ENCODE measurements around the gene HNRNPH2.

The HNRNPH2 gene

GRCh38 chrX:101385026-101385684 lies 22.9 kb upstream of the HNRNPH2 start:
- Histone ChIP-seq H3K4me1 (ENCODE audit: control insufficient read depth, insufficient read depth, low read length) (no peaks in the 10 kb centered on the region), H3K9ac (ENCODE audit: low read depth, low read length) (no peak overlapping the region), H3K4me2 (ENCODE audit: low read length) (no peak overlapping the region), H3K4me3 (ENCODE audit: low read length) (no peak overlapping the region), H3K36me3 (ENCODE audit: insufficient read depth, low read length) (no peaks in the 10 kb centered on the region), H3K9me3 (replicated peaks; ENCODE audit: low read length) (no peaks in the 10 kb centered on the region), H3K27me3 (ENCODE audit: control insufficient read depth, insufficient read depth, low read length) (peaks cover 8% of the 10 kb centered on the region)

DNA sequence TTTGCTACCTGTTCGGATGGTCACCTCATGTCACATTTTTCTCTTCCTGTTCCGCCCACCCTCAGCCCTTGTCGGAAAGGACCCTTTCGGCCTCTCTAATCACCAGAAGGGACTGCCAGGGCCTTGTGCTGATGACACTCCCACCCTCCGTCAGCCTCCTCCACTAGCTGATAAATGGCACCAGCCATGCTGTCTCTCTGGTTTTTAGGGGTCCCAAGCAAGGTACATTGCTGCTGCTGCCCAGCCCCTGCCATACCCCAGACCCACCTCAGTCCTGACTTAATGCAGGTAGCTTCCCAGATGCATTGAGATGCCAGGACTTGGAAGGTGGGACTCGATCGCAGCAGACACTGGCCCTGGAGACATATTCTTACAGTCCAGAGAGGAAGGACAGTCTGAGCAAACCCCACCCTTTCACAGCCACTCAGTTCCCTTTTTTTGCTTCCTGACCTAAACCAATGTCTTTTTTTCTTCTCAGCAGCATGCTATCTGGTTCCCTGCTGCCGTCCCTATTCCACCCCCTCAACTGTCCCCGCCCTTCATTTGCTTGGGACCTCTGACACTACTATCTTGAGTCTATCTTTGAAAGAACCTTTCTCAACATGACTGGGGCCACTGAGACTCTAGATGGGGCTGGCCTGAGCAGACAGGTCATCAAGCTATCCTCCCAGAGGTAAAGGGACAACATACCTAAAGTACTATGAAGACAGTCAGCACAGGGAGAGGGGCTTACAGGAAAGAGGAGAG lies 22.1 kb upstream of the HNRNPH2 start, which contains the start of gene BTK:
TSS of gene BTK (minus strand) at position 397 of the 747 bp plus-strand sequence. CDS start 10,907 bp downstream, outside the sequence.
- Histone ChIP-seq H3K27me3 (ENCODE audit: control insufficient read depth, insufficient read depth, low read length) (peaks cover 8% of the 10 kb centered on the region), H3K36me3 (ENCODE audit: insufficient read depth, low read length) (no peaks in the 10 kb centered on the region), H3K4me1 (ENCODE audit: control insufficient read depth, insufficient read depth, low read length) (no peaks in the 10 kb centered on the region), H3K4me3 (ENCODE audit: low read length) (no peak within 1 kb of the TSS), H3K9ac (ENCODE audit: low read depth, low read length) (no peak within 1 kb of the TSS), H3K9me3 (replicated peaks; ENCODE audit: low read length) (no peaks in the 10 kb centered on the region), H3K4me2 (ENCODE audit: low read length) (no peak within 1 kb of the TSS)

- Histone ChIP-seq H3K4me2 (ENCODE audit: low read length) (no peak overlapping the region), H3K27me3 (ENCODE audit: control insufficient read depth, insufficient read depth, low read length) (peaks cover 8% of the 10 kb centered on the region), H3K9me3 (replicated peaks; ENCODE audit: low read length) (no peaks in the 10 kb centered on the region), H3K4me1 (ENCODE audit: control insufficient read depth, insufficient read depth, low read length) (no peaks in the 10 kb centered on the region), H3K4me3 (ENCODE audit: low read length) (no peak overlapping the region), H3K9ac (ENCODE audit: low read depth, low read length) (no peak overlapping the region), H3K36me3 (ENCODE audit: insufficient read depth, low read length) (peaks cover under 1% of the 10 kb centered on the region)
These were observed 21.5 kb upstream of the HNRNPH2 start for GRCh38 chrX:101386542-101386885.

GRCh38 chrX:101388604-101389003 lies 19.4 kb upstream of the HNRNPH2 start:
- Histone ChIP-seq H3K4me3 (ENCODE audit: low read length) (no peak overlapping the region), H3K9ac (ENCODE audit: low read depth, low read length) (no peak overlapping the region), H3K27me3 (ENCODE audit: control insufficient read depth, insufficient read depth, low read length) (peaks cover 8% of the 10 kb centered on the region), H3K9me3 (replicated peaks; ENCODE audit: low read length) (no peaks in the 10 kb centered on the region), H3K4me2 (ENCODE audit: low read length) (no peak overlapping the region), H3K4me1 (ENCODE audit: control insufficient read depth, insufficient read depth, low read length) (peaks cover 9% of the 10 kb centered on the region), H3K36me3 (ENCODE audit: insufficient read depth, low read length) (peaks cover 17% of the 10 kb centered on the region)

DNA sequence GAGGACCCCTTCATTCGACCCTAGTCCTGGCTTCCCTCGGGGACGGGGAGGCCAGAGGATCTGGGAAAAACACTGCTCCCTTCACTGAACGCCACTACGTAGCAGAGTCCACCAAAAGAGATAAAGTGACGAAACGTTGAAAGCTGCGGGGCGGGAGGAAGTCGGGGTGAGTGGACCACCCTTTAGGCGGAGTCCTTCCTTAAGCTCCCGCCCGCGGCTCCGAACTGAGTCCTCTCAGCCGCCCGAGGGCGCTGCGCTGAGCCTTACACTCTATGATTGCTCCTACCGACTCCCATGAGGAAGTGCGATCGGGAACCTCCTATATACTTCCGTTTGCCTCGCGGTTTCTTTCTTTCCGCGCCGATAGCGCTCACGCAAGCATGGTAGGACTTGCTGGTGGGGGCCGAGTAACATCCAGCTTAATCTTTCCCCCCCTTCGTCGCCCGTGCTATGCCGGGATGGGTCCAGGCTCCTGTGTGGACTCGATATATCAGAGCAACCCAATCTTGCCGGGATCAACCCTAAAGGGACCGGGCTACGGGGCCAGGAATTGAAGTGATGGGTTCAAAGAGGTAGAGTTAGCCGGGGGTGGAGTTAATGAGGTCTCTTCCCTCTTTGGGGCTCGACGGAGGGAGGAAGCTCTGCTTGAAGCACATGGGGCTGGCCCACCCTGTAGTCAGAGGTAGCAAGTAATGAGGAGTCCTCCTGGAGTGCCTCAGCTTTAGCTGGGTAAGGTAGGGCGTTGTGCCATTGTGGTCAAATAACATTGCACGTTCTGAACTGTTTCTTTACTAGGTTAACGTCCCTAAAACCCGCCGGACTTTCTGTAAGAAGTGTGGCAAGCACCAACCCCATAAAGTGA lies 17.1 kb upstream of the HNRNPH2 start, which contains the start of gene RPL36A:
TSS of gene RPL36A (plus strand) at position 348 of the 862 bp plus-strand sequence. CDS start at position 381, 33 bp downstream.
- Histone ChIP-seq H3K9ac (ENCODE audit: low read depth, low read length) (peak within 1 kb of the TSS; percentile 90), H3K4me2 (ENCODE audit: low read length) (peak within 1 kb of the TSS; percentile 79), H3K4me1 (ENCODE audit: control insufficient read depth, insufficient read depth, low read length) (peaks cover 9% of the 10 kb centered on the region), H3K9me3 (replicated peaks; ENCODE audit: low read length) (no peaks in the 10 kb centered on the region), H3K36me3 (ENCODE audit: insufficient read depth, low read length) (peaks cover 27% of the 10 kb centered on the region), H3K4me3 (ENCODE audit: low read length) (peak within 1 kb of the TSS; percentile 77), H3K27me3 (ENCODE audit: control insufficient read depth, insufficient read depth, low read length) (peaks cover 3% of the 10 kb centered on the region)

GRCh38 chrX:101391831-101392230 lies 16.2 kb upstream of the HNRNPH2 start:
- Histone ChIP-seq H3K4me1 (ENCODE audit: control insufficient read depth, insufficient read depth, low read length) (peaks cover 9% of the 10 kb centered on the region), H3K36me3 (ENCODE audit: insufficient read depth, low read length) (peaks cover 33% of the 10 kb centered on the region), H3K9me3 (replicated peaks; ENCODE audit: low read length) (no peaks in the 10 kb centered on the region), H3K4me2 (ENCODE audit: low read length) (peak overlapping the region; percentile 77), H3K4me3 (ENCODE audit: low read length) (peak overlapping the region; percentile 77), H3K27me3 (ENCODE audit: control insufficient read depth, insufficient read depth, low read length) (no peaks in the 10 kb centered on the region), H3K9ac (ENCODE audit: low read depth, low read length) (peak overlapping the region; percentile 90)

- no peaks in the 10 kb centered on the region for H3K27me3 ChIP-seq (ENCODE audit: control insufficient read depth, insufficient read depth, low read length)
- no peak overlapping the region for H3K4me3 ChIP-seq (ENCODE audit: low read length)
- peaks cover 9% of the 10 kb centered on the region for H3K4me1 ChIP-seq (ENCODE audit: control insufficient read depth, insufficient read depth, low read length)
- peak overlapping the region; percentile 77 for H3K4me2 ChIP-seq (ENCODE audit: low read length)
- H3K36me3 ChIP-seq (ENCODE audit: insufficient read depth, low read length), result peaks cover 33% of the 10 kb centered on the region
- no peak overlapping the region for H3K9ac ChIP-seq (ENCODE audit: low read depth, low read length)
- H3K9me3 ChIP-seq (replicated peaks; ENCODE audit: low read length), result no peaks in the 10 kb centered on the region
These were observed 14.3 kb upstream of the HNRNPH2 start for GRCh38 chrX:101393530-101394305.

DNA sequence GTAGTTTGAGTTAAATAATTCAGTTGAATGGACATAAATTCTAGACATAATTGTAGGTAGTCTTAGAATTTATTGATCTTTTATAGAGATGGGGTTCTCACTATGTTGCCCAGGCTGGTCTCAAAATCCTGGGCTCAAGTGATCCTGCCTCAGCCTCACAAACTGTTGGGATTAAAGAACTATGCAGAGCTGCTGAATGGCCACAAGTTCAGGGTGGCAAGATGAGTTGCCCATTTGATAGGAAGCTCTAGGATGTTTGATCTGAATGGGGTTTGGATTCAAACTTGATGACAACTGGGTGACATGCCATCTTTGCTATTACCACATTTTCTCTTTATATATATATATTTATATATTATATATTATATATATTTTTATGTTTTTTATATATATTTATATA lies 13.7 kb upstream of the HNRNPH2 start:
- H3K4me1 ChIP-seq (ENCODE audit: control insufficient read depth, insufficient read depth, low read length), result peaks cover 9% of the 10 kb centered on the region
- H3K36me3 ChIP-seq (ENCODE audit: insufficient read depth, low read length), result peaks cover 33% of the 10 kb centered on the region
- H3K27me3 ChIP-seq (ENCODE audit: control insufficient read depth, insufficient read depth, low read length), result no peaks in the 10 kb centered on the region
- H3K9me3 ChIP-seq (replicated peaks; ENCODE audit: low read length), result no peaks in the 10 kb centered on the region
- H3K4me2 ChIP-seq (ENCODE audit: low read length), result no peak overlapping the region
- H3K4me3 ChIP-seq (ENCODE audit: low read length), result no peak overlapping the region
- H3K9ac ChIP-seq (ENCODE audit: low read depth, low read length), result no peak overlapping the region

GRCh38 chrX:101395789-101396188 lies 12.2 kb upstream of the HNRNPH2 start:
- H3K4me2 ChIP-seq (ENCODE audit: low read length), result no peak overlapping the region

DNA sequence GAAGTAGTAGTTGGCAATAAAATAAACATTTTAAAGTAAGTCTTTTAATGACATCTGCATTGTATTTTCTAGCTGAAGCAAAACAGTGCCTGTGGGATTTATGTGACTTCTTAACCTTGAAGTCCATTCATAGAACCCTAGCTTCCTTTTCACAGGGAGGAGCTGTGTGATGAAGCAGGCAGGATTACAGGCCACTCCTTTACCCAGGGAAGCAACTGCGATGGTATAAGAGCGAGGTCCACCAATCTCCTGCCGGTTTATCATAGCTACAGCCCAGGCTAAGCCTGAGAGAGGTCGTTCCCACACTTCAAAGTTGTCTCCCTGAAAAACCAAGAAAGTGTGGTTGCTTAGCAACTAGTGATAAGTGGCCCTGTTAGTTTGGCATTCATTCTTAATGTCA lies 10.2 kb upstream of the HNRNPH2 start:
- H3K4me1 ChIP-seq (ENCODE audit: control insufficient read depth, insufficient read depth, low read length), result peaks cover 5% of the 10 kb centered on the region
- no peaks in the 10 kb centered on the region for H3K9me3 ChIP-seq (replicated peaks; ENCODE audit: low read length)
- no peak overlapping the region for H3K4me3 ChIP-seq (ENCODE audit: low read length)
- no peaks in the 10 kb centered on the region for H3K27me3 ChIP-seq (ENCODE audit: control insufficient read depth, insufficient read depth, low read length)
- no peak overlapping the region for H3K9ac ChIP-seq (ENCODE audit: low read depth, low read length)
- H3K4me2 ChIP-seq (ENCODE audit: low read length), result no peak overlapping the region
- peaks cover 22% of the 10 kb centered on the region for H3K36me3 ChIP-seq (ENCODE audit: insufficient read depth, low read length)

More at GRCh38 chrX:101395789-101396188, 12.2 kb upstream of the HNRNPH2 start:
- no peaks in the 10 kb centered on the region for H3K27me3 ChIP-seq (ENCODE audit: control insufficient read depth, insufficient read depth, low read length)
- no peak overlapping the region for H3K9ac ChIP-seq (ENCODE audit: low read depth, low read length)
- peaks cover 9% of the 10 kb centered on the region for H3K4me1 ChIP-seq (ENCODE audit: control insufficient read depth, insufficient read depth, low read length)
- no peaks in the 10 kb centered on the region for H3K9me3 ChIP-seq (replicated peaks; ENCODE audit: low read length)
- H3K36me3 ChIP-seq (ENCODE audit: insufficient read depth, low read length), result peaks cover 33% of the 10 kb centered on the region
- H3K4me3 ChIP-seq (ENCODE audit: low read length), result no peak overlapping the region

All from skeletal muscle satellite cell (primary cell).